GM18502 (cell line): Measurements from ENCODE around the gene SERTM2.

ENCODE experiments used
- ATAC-seq: cut with Tn5 transposase; IDR thresholded peaks from one replicate; pipeline ENCODE4 v1.9.1; 2021; ENCODE audit warnings: mild to moderate bottlenecking; ENCODE audit not compliant: unreplicated experiment, poor library complexity

Gene SERTM2

GRCh38 chrX:111555406-111555958 lies 44.0 kb downstream of the SERTM2 start:
- no peak for ATAC-seq

- no peak for ATAC-seq
These were observed 49.4 kb downstream of the SERTM2 start for GRCh38 chrX:111560801-111561200.

GRCh38 chrX:111561851-111562250 lies 50.4 kb downstream of the SERTM2 start:
- no peak for ATAC-seq

GRCh38 chrX:111567542-111568255 lies 56.3 kb downstream of the SERTM2 start:
- ATAC-seq, result no peak

- no peak for ATAC-seq
These were observed 56.9 kb downstream of the SERTM2 start for GRCh38 chrX:111568354-111568753.

- no peak for ATAC-seq
These were observed 57.4 kb downstream of the SERTM2 start for GRCh38 chrX:111568817-111569216.
